Measurements from ENCODE around the gene LYPD1. TPM values are rescaled to one million over a fixed set of nuclear protein-coding genes. Genes with fewer than 3 reads are reported as not detected.

LYPD1 gene
- total RNA-seq, 1 experiment from 2014 or later, result not detected

- RAD21 ChIA-PET (ENCODE audit: low non-redundant PET in 1 of 2, low total read pairs in 2 of 2, uncharacterized antibody in 2 of 2, unreplicated experiment in 2 of 2), result no interaction called here
- H3K36me3 ChIP-seq (ENCODE audit: control insufficient read depth in 1 of 2, insufficient read depth in 2 of 2, low read length in 2 of 2), result no peaks in the 10 kb centered on the region
- intact Hi-C loops (cut with micrococcal nuclease), result no loop called here
Measured at GRCh38 chr2:132664096-132664495, 5.9 kb downstream of the LYPD1 start.

More at GRCh38 chr2:132664096-132664495, 5.9 kb downstream of the LYPD1 start:
- Histone ChIP-seq H3K27me3 (ENCODE audit: insufficient read depth, low read length) (peaks cover 53% of the 10 kb centered on the region), H3K9me2 (ENCODE audit: insufficient read depth) (no peaks in the 10 kb centered on the region), H3K4me1 (ENCODE audit: control insufficient read depth in 1 of 2, insufficient read depth in 2 of 2, low read length in 2 of 2) (no peaks in the 10 kb centered on the region), H3K4me3 (replicated peaks in 1 of 2; ENCODE audit: low read depth in 1 of 2, low read length in 2 of 2) (no peak overlapping the region), H3K9me3 (ENCODE audit: control insufficient read depth in 1 of 2, insufficient read depth in 1 of 2, low read depth in 1 of 2, low read length in 2 of 2) (no peaks in the 10 kb centered on the region), H3K27ac (ENCODE audit: low read depth, low read length) (no peak overlapping the region), H3K4me2 (ENCODE audit: low read length) (no peak overlapping the region), H2AFZ (ENCODE audit: low read depth, low read length, poor library complexity, severe bottlenecking) (no peak overlapping the region), H3K9ac (ENCODE audit: low read length) (no peak overlapping the region), H4K20me1 (ENCODE audit: insufficient read depth) (no peaks in the 10 kb centered on the region), H3K79me2 (ENCODE audit: insufficient read depth, low read length) (no peaks in the 10 kb centered on the region)
- DNase-seq (ENCODE audit: low read depth, low spot score) (no peak), ATAC-seq (no peak)
- ChIA-PET CTCF (no interaction called here), POLR2A (no interaction called here)
- BruUV-seq (replicated peaks), result no TSS peak
- TF ChIP-seq TCF7L2 (IDR thresholded peaks at IDR 0.05; ENCODE audit: borderline replicate concordance, extremely low read depth, insufficient read depth, insufficient read length), result no peak
- TF ChIP-seq ZNF274 (IDR thresholded peaks at IDR 0.05; ENCODE audit: low read depth, low read length), result no peak
- no peak for TF ChIP-seq SRF (IDR thresholded peaks at IDR 0.05; ENCODE audit: low read depth)
- TF ChIP-seq, protein P1, sequence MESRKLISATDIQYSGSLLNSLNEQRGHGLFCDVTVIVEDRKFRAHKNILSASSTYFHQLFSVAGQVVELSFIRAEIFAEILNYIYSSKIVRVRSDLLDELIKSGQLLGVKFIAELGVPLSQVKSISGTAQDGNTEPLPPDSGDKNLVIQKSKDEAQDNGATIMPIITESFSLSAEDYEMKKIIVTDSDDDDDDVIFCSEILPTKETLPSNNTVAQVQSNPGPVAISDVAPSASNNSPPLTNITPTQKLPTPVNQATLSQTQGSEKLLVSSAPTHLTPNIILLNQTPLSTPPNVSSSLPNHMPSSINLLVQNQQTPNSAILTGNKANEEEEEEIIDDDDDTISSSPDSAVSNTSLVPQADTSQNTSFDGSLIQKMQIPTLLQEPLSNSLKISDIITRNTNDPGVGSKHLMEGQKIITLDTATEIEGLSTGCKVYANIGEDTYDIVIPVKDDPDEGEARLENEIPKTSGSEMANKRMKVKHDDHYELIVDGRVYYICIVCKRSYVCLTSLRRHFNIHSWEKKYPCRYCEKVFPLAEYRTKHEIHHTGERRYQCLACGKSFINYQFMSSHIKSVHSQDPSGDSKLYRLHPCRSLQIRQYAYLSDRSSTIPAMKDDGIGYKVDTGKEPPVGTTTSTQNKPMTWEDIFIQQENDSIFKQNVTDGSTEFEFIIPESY (IDR thresholded peaks at IDR 0.05; ENCODE audit: extremely low read depth, insufficient replicate concordance, low read length), result no peak
- TF ChIP-seq SP1 (IDR thresholded peaks at IDR 0.05; ENCODE audit: low read depth), result no peak
- no peak for TF ChIP-seq JUND (IDR thresholded peaks at IDR 0.05)
- TF ChIP-seq CTCF (IDR thresholded peaks at IDR 0.05 in 2 of 3, conservative IDR thresholded peaks at IDR 0.05 in 1 of 3; ENCODE audit: borderline replicate concordance in 1 of 3, insufficient read depth in 1 of 3, low read depth in 2 of 3, low read length in 2 of 3), result no peak
- no peak for TF ChIP-seq RAD21 (IDR thresholded peaks at IDR 0.05; ENCODE audit: low read depth)
- no peak for TF ChIP-seq SIN3A (IDR thresholded peaks at IDR 0.05; ENCODE audit: low read depth)
- TF ChIP-seq POLR2AphosphoS5 (IDR thresholded peaks at IDR 0.05; ENCODE audit: low read depth, low read length), result no peak
- TF ChIP-seq CBX3 (IDR thresholded peaks at IDR 0.05; ENCODE audit: low read depth), result no peak
- TF ChIP-seq ZFX (IDR thresholded peaks at IDR 0.05), result no peak
- TF ChIP-seq, protein P2, sequence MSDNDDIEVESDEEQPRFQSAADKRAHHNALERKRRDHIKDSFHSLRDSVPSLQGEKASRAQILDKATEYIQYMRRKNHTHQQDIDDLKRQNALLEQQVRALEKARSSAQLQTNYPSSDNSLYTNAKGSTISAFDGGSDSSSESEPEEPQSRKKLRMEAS (IDR thresholded peaks at IDR 0.05), result no peak
- no peak for TF ChIP-seq POLR2A (IDR thresholded peaks at IDR 0.05; ENCODE audit: borderline replicate concordance, extremely low read depth, insufficient read depth, insufficient read length)
